Activated CD4-positive, CD25-positive, alpha-beta regulatory T cell (primary cell): Measurements from ENCODE around the gene PPCDC.

ENCODE experiments used
- DNase-seq, 4 experiments: peaks; one replicate each; lab custom pipeline; 2025; lab: John Stamatoyannopoulos, UW

The PPCDC gene

GRCh38 chr15:75023181-75023871, at the start of gene PPCDC:
Gene PPCDC (plus strand): TSS chr15:75023590. CDS start chr15:75028319, 4,729 bp downstream.
- DNase-seq = peak; percentile 85 to 92 (median 90)

- DNase-seq = no peak
Observed at GRCh38 chr15:74976159-74976558, 47.2 kb upstream of the PPCDC start.

GRCh38 chr15:74977599-74977998, 45.8 kb upstream of the PPCDC start:
- no peak for DNase-seq

GRCh38 chr15:74978077-74978476, 45.3 kb upstream of the PPCDC start:
- DNase-seq = no peak

GRCh38 chr15:74978503-74978902, 44.9 kb upstream of the PPCDC start:
- DNase-seq = peak in 1 of 4 experiments; percentile 30

- no peak for DNase-seq
Observed at GRCh38 chr15:74982183-74982582, 41.2 kb upstream of the PPCDC start.

GRCh38 chr15:74983725-74984231, 39.6 kb upstream of the PPCDC start:
- peak in 1 of 4 experiments; percentile 11 for DNase-seq

- no peak for DNase-seq
Observed at GRCh38 chr15:74988007-74988800, 35.2 kb upstream of the PPCDC start.

GRCh38 chr15:74989527-74989926, 33.9 kb upstream of the PPCDC start:
- DNase-seq = no peak

- DNase-seq = no peak
Observed at GRCh38 chr15:74992619-74993018, 30.8 kb upstream of the PPCDC start.

GRCh38 chr15:74994236-74994635, 29.2 kb upstream of the PPCDC start:
- DNase-seq = no peak

- DNase-seq = no peak
Observed at GRCh38 chr15:74994685-74995084, 28.7 kb upstream of the PPCDC start.

GRCh38 chr15:74995182-74995778, 28.1 kb upstream of the PPCDC start, which contains the start of gene SCAMP5:
Gene SCAMP5 (plus strand): TSS chr15:74995563. CDS start chr15:75011840, 16,277 bp downstream.
- peak; percentile 70 to 90 (median 87) for DNase-seq

- no peak for DNase-seq
Observed at GRCh38 chr15:74995779-74996765, 27.3 kb upstream of the PPCDC start.

- no peak for DNase-seq
Observed at GRCh38 chr15:74997141-74997540, 26.2 kb upstream of the PPCDC start.

GRCh38 chr15:74997543-74997942, 25.8 kb upstream of the PPCDC start:
- no peak for DNase-seq

GRCh38 chr15:75001310-75001709, 22.1 kb upstream of the PPCDC start:
- DNase-seq = no peak

GRCh38 chr15:75002398-75002797, 21.0 kb upstream of the PPCDC start:
- DNase-seq = no peak

- DNase-seq = no peak
Observed at GRCh38 chr15:75007216-75007615, 16.2 kb upstream of the PPCDC start.

GRCh38 chr15:75008221-75008625, 15.2 kb upstream of the PPCDC start:
- DNase-seq = no peak

GRCh38 chr15:75008629-75009326, 14.6 kb upstream of the PPCDC start:
- no peak for DNase-seq
